H1 (cell line): ENCODE data around the gene PRRT2. TPM values are rescaled to one million over a fixed set of nuclear protein-coding genes. Genes with fewer than 3 reads are reported as not detected.
A peak's percentile ranks its signal among the peaks of the same experiment; 100 is the strongest.

Source experiments
- CTCF ChIA-PET: fragments of 300-600 bp; sonication (Branson Sonifier 250); formaldehyde crosslinking; loops from one replicate; lab custom pipeline; 2021; ENCODE audit not compliant: partially characterized antibody; lab: Charles Lee
- POLR2A ChIA-PET: fragments of 300-600 bp; sonication (Branson Sonifier 250); formaldehyde crosslinking; loops from one replicate; lab custom pipeline; 2021; ENCODE audit warnings: inconsistent platforms; ENCODE audit not compliant: partially characterized antibody; lab: Charles Lee
- DNase-seq, 2 experiments: peaks; one replicate each; pipeline versions ENCODE4 v3.0.0 to v3.0.0-alpha.2; 2010 to 2022; ENCODE audit warnings: low spot score in 2 of 2, low read depth in 1 of 2, mixed read lengths in 1 of 2
- FAIRE-seq: peaks from 2 replicates; lab custom pipeline; 2011; peaks lifted over from hg19 to GRCh38; lab: Jason Lieb, UNC
- H2AFZ ChIP-seq: 2 replicates; pipeline ENCODE4 v1.8.1; 2012; ENCODE audit warnings: low read length, inconsistent platforms
- H2AK5ac ChIP-seq: 2 replicates; pipeline ENCODE4 v1.6.1; 2013; ENCODE audit warnings: low read depth, low read length
- H2BK120ac ChIP-seq: replicated peaks from 2 replicates; pipeline ENCODE3; 2013; ENCODE audit warnings: low read depth, low read length, inconsistent platforms
- H2BK12ac ChIP-seq: 2 replicates; pipeline ENCODE4 v1.6.1; 2013; ENCODE audit warnings: low read depth, low read length
- H2BK15ac ChIP-seq: 2 replicates; pipeline ENCODE4 v1.6.1; 2013; ENCODE audit warnings: low read length
- H2BK20ac ChIP-seq: 2 replicates; pipeline ENCODE4 v1.6.1; 2013; ENCODE audit warnings: low read length
- H2BK5ac ChIP-seq: 2 replicates; pipeline ENCODE4 v1.6.1; 2013; ENCODE audit warnings: low read depth, low read length
- H3K14ac ChIP-seq: 2 replicates; pipeline ENCODE4 v1.6.1; 2013; ENCODE audit warnings: inconsistent platforms; ENCODE audit not compliant: insufficient read length
- H3K18ac ChIP-seq: 2 replicates; pipeline ENCODE4 v1.6.1; 2013; ENCODE audit warnings: low read length; ENCODE audit errors: extremely low read depth
- H3K23ac ChIP-seq: 2 replicates; pipeline ENCODE4 v1.6.1; 2013; ENCODE audit warnings: inconsistent platforms; ENCODE audit not compliant: insufficient read length
- H3K23me2 ChIP-seq: 2 replicates; pipeline ENCODE4 v1.6.1; 2013; ENCODE audit warnings: low read depth, low read length
- H3K27ac ChIP-seq: 2 replicates; pipeline ENCODE4 v1.6.1; 2011; ENCODE audit warnings: low read depth, low read length, inconsistent platforms
- H3K27me3 ChIP-seq, 4 experiments: replicated peaks in 1 of 4; 1 replicate in 1 of 4; 2 replicates in 3 of 4; pipeline versions ENCODE4 v1.6.1 to v1.8.1; 2011 to 2013; ENCODE audit warnings: low read length in 3 of 4, mild to moderate bottlenecking in 3 of 4, inconsistent platforms in 2 of 4, mixed read lengths in 2 of 4, moderate library complexity in 1 of 4; ENCODE audit not compliant: control insufficient read depth in 3 of 4, insufficient read depth in 3 of 4; ENCODE audit errors: extremely low read depth in 1 of 4
- H3K36me3 ChIP-seq, 4 experiments: 2 replicates each; pipeline versions ENCODE4 v1.6.1 to v1.8.1; 2011 to 2013; ENCODE audit warnings: mild to moderate bottlenecking in 4 of 4, low read length in 3 of 4, moderate library complexity in 2 of 4, control low read depth in 1 of 4, inconsistent platforms in 1 of 4; ENCODE audit not compliant: insufficient read depth in 4 of 4, control insufficient read depth in 2 of 4
- H3K4ac ChIP-seq: replicated peaks from 2 replicates; pipeline ENCODE3; 2013; ENCODE audit warnings: low read length, low read depth, mixed read lengths, inconsistent platforms; ENCODE audit not compliant: insufficient read length
- H3K4me1 ChIP-seq, 4 experiments: replicated peaks in 1 of 4; 1 replicate in 1 of 4; 2 replicates in 3 of 4; pipeline versions ENCODE4 v1.6.1 to v1.8.1; 2011 to 2013; ENCODE audit warnings: low read length in 3 of 4, inconsistent platforms in 2 of 4, mixed read lengths in 1 of 4; ENCODE audit not compliant: insufficient read depth in 4 of 4, control insufficient read depth in 3 of 4
- H3K4me2 ChIP-seq, 2 experiments: 2 replicates each; pipeline versions ENCODE4 v1.6.1 to v1.8.1; 2011 to 2013; ENCODE audit warnings: low read depth in 2 of 2, low read length in 2 of 2, control low read depth in 1 of 2, inconsistent platforms in 1 of 2, mild to moderate bottlenecking in 1 of 2; ENCODE audit not compliant: insufficient read depth in 1 of 2
- H3K4me3 ChIP-seq, 4 experiments: fragments of 200-600, 300-600 bp in 1 of 4; sonication (generic), shearing (Covaris generic), sonication (Bioruptor Twin) in 1 of 4; 2 replicates each; pipeline versions ENCODE4 v1.5.1 to v1.8.1; 2011 to 2016; ENCODE audit warnings: low read length in 4 of 4, low read depth in 3 of 4, control low read depth in 2 of 4, inconsistent platforms in 2 of 4, mild to moderate bottlenecking in 2 of 4, mixed read lengths in 1 of 4, moderate library complexity in 1 of 4; ENCODE audit not compliant: insufficient read depth in 2 of 4; ENCODE audit errors: extremely low read depth in 1 of 4
- H3K56ac ChIP-seq: replicated peaks from 2 replicates; pipeline ENCODE3; 2013; ENCODE audit warnings: low read depth, mild to moderate bottlenecking, mixed read lengths, low read length, inconsistent platforms; ENCODE audit not compliant: insufficient read length
- H3K79me1 ChIP-seq: 2 replicates; pipeline ENCODE4 v1.6.1; 2013; ENCODE audit warnings: low read depth, low read length, control low read depth
- H3K79me2 ChIP-seq, 2 experiments: 2 replicates each; pipeline versions ENCODE4 v1.6.1 to v1.8.1; 2012 to 2013; ENCODE audit warnings: low read length in 2 of 2, mild to moderate bottlenecking in 2 of 2, inconsistent platforms in 1 of 2; ENCODE audit not compliant: insufficient read depth in 2 of 2, control insufficient read depth in 1 of 2
- H3K9ac ChIP-seq, 4 experiments: replicated peaks in 1 of 4; 1 replicate in 1 of 4; 2 replicates in 3 of 4; pipeline versions ENCODE4 v1.6.1 to v1.8.1; 2011 to 2013; ENCODE audit warnings: low read depth in 3 of 4, low read length in 3 of 4, control low read depth in 2 of 4, mild to moderate bottlenecking in 2 of 4, moderate library complexity in 2 of 4, inconsistent platforms in 1 of 4; ENCODE audit errors: extremely low read depth in 1 of 4
- H3K9me3 ChIP-seq, 2 experiments: 2 replicates each; pipeline versions ENCODE4 v1.6.1 to v1.8.1; 2012 to 2013; ENCODE audit warnings: mild to moderate bottlenecking in 2 of 2, moderate library complexity in 2 of 2, control low read depth in 1 of 2, inconsistent platforms in 1 of 2, low read depth in 1 of 2, low read length in 1 of 2, mixed read lengths in 1 of 2; ENCODE audit not compliant: insufficient read depth in 2 of 2
- H4K20me1 ChIP-seq, 2 experiments: replicated peaks in 1 of 2; 2 replicates each; pipeline versions ENCODE3 to v1.8.1; 2011 to 2013; ENCODE audit warnings: inconsistent platforms in 2 of 2, low read length in 2 of 2, mild to moderate bottlenecking in 1 of 2; ENCODE audit not compliant: insufficient read depth in 2 of 2, control insufficient read depth in 1 of 2
- H4K5ac ChIP-seq: 2 replicates; pipeline ENCODE4 v1.6.1; 2013; ENCODE audit warnings: low read length, low read depth, mixed read lengths, inconsistent platforms; ENCODE audit not compliant: insufficient read length
- H4K8ac ChIP-seq: 2 replicates; pipeline ENCODE4 v1.8.0; 2013; ENCODE audit warnings: mild to moderate bottlenecking, moderate library complexity, low read length, inconsistent platforms; ENCODE audit not compliant: insufficient read depth; ENCODE audit errors: extremely low read depth
- H4K91ac ChIP-seq: replicated peaks from 2 replicates; pipeline ENCODE3; 2013; ENCODE audit warnings: low read length, mixed read lengths, inconsistent platforms; ENCODE audit not compliant: insufficient read length
- ASH2L ChIP-seq: fragments of 200-600, 300-600 bp; sonication (generic); IDR thresholded peaks from one replicate; pipeline ENCODE4 v1.7.1; 2017; ENCODE audit warnings: low read length
- BACH1 ChIP-seq: IDR thresholded peaks from 2 replicates; pipeline ENCODE4 v1.6.1; 2012; ENCODE audit warnings: low read length, improper control_type of control experiment
- CHD1 ChIP-seq: IDR thresholded peaks from 2 replicates; pipeline ENCODE4 v1.6.1; 2012; ENCODE audit warnings: low read depth, low read length, improper control_type of control experiment
- CHD2 ChIP-seq: IDR thresholded peaks from 2 replicates; pipeline ENCODE4 v1.6.1; 2012; ENCODE audit warnings: low read length, improper control_type of control experiment
- GABPA ChIP-seq: IDR thresholded peaks from 2 replicates; pipeline ENCODE4 v1.6.1; 2011; ENCODE audit warnings: mild to moderate bottlenecking, low read length, moderate library complexity, borderline replicate concordance; ENCODE audit not compliant: insufficient read depth
- PHF8 ChIP-seq: fragments of 200-600 bp; sonication (generic); conservative IDR thresholded peaks from 2 replicates; pipeline ENCODE4 v1.7.1; 2012; ENCODE audit warnings: low read depth, mild to moderate bottlenecking, inconsistent platforms, low read length, moderate library complexity
- POLR2A ChIP-seq, 2 experiments: IDR thresholded peaks; 1 replicate in 1 of 2; 2 replicates in 1 of 2; pipeline ENCODE4 v1.6.1; 2011; ENCODE audit warnings: low read depth in 2 of 2, low read length in 2 of 2, mild to moderate bottlenecking in 2 of 2; ENCODE audit errors: control extremely low read depth in 1 of 2
- RAD21 ChIP-seq, 2 experiments: IDR thresholded peaks in 1 of 2; conservative IDR thresholded peaks in 1 of 2; 2 replicates each; pipeline ENCODE4 v1.6.1; 2011; ENCODE audit warnings: low read depth in 2 of 2, low read length in 2 of 2, improper control_type of control experiment in 1 of 2, inconsistent platforms in 1 of 2, mild to moderate bottlenecking in 1 of 2, moderate library complexity in 1 of 2
- RNF2 ChIP-seq: fragments of 200-900, 300-1000 bp; sonication (generic); IDR thresholded peaks from 2 replicates; pipeline ENCODE4 v1.7.1; 2016; ENCODE audit warnings: borderline replicate concordance, low read depth, mild to moderate bottlenecking, antibody characterized with exemption, low read length; ENCODE audit not compliant: poor library complexity, severe bottlenecking; ENCODE audit errors: missing control alignments
- RXRA ChIP-seq: IDR thresholded peaks from 2 replicates; pipeline ENCODE4 v1.6.1; 2011; ENCODE audit warnings: low read depth, mild to moderate bottlenecking, low read length, moderate library complexity; ENCODE audit not compliant: insufficient read depth
- SRF ChIP-seq: IDR thresholded peaks from 2 replicates; pipeline ENCODE4 v1.6.1; 2011; ENCODE audit warnings: mild to moderate bottlenecking, low read depth, low read length, moderate library complexity
- TAF7 ChIP-seq: optimal IDR thresholded peaks from 2 replicates; pipeline ENCODE3; 2011; ENCODE audit warnings: low read depth, mild to moderate bottlenecking, inconsistent platforms, low read length, moderate library complexity, borderline replicate concordance
- TBP ChIP-seq: IDR thresholded peaks from 2 replicates; pipeline ENCODE4 v1.6.1; 2011; ENCODE audit warnings: low read depth, low read length, improper control_type of control experiment
- WGBS, 2 experiments: shearing (Covaris generic) in 1 of 2; methylation state at CpG; one replicate each; pipeline versions ENCODE4 v1.1.6 to v1.1.7; 2013 to 2015; ENCODE audit warnings: low lambda C conversion rate in 2 of 2, mixed read lengths in 2 of 2, inconsistent platforms in 1 of 2, low coverage in 1 of 2, missing lambda C conversion rate in 1 of 2; ENCODE audit not compliant: insufficient replicate concordance in 2 of 2, insufficient coverage in 1 of 2, insufficient read length in 1 of 2; ENCODE audit errors: extremely low coverage in 1 of 2, missing lambda C conversion rate in 1 of 2; 5-methylcytosine and 5-hydroxymethylcytosine counted together
- polyA plus RNA-seq, 7 experiments: library from polyadenylated mRNA; depleted of rRNA in 3 of 7; stranded (reverse) in 5 of 7; unstranded in 2 of 7; fragments of >200 nt in 5 of 7; fragments of 200-250 nt in 2 of 7; gene quantifications; 1 replicate in 5 of 7; 2 replicates in 1 of 7; 4 replicates in 1 of 7; pipeline versions ENCODE4 v1.2.1 to v1.2.3, GENCODE V29; 2011 to 2013; ENCODE audit warnings: missing spikeins in 2 of 7, mixed read lengths in 2 of 7
- total RNA-seq: library from RNA; stranded (reverse); fragmentation: NEBNext Ultra II Directional; extraction: Animal tissue kit (Norgen Biotek cat#: 25700); gene quantifications from 2 replicates; pipeline ENCODE4 v1.2.1, GENCODE V29; 2021

Gene PRRT2
- total and polyA plus RNA-seq, 2 of the 8 experiments (the other 6 are each of a cell fraction or from before 2014, with no cell fraction given), result 12.8 to 32.6 TPM

GRCh38 chr16:29863669-29863984 is 51.6 kb downstream of the PRRT2 start:
- Histone ChIP-seq H3K23ac (no peak overlapping the region), H3K27me3 (no peaks in the 10 kb centered on the region), H3K4me2 (peak overlapping the region; percentile 64 to 95), H3K14ac (no peak overlapping the region), H2BK5ac (peak overlapping the region; percentile 71), H2BK20ac (peak overlapping the region; percentile 61; the same call in 1 of the 2 replicates), H3K27ac (no peak overlapping the region), H3K36me3 (peaks cover 0 to 9% (median 4%) of the 10 kb centered on the region in 4 experiments; a peak in 5 of 8 replicates), H3K18ac (peak overlapping the region; percentile 93), H2BK12ac (peak overlapping the region; percentile 39; the same call in 1 of the 2 replicates), H2BK120ac (no peak overlapping the region), H4K5ac (peak overlapping the region; percentile 22), H3K4ac (no peak overlapping the region), H2AK5ac (0 out of 2 replicates have a peak overlapping the region, but pooled peaks have one; percentile 53), H3K9ac (peak overlapping the region in 2 of 4 experiments; percentile 25 to 91; a peak in 2 of 7 replicates), H3K56ac (no peak overlapping the region), H3K4me3 (peak overlapping the region; percentile 8 to 89 (median 39); a peak in 6 of 8 replicates), H4K91ac (peak overlapping the region; percentile 15), H3K9me3 (no peaks in the 10 kb centered on the region), H4K8ac (peak overlapping the region; percentile 89; the same call in 1 of the 2 replicates), H3K4me1 (peaks cover 0 to 7% (median 3%) of the 10 kb centered on the region in 4 experiments; a peak in 3 of 7 replicates), H3K23me2 (peaks cover 8% of the 10 kb centered on the region; the same call in 1 of the 2 replicates), H3K79me1 (peaks cover 9% of the 10 kb centered on the region), H4K20me1 (peaks cover 0 to 5% of the 10 kb centered on the region in 2 experiments), H2BK15ac (peak overlapping the region; percentile 99), H3K79me2 (peaks cover 0 to 9% of the 10 kb centered on the region in 2 experiments; a peak in 2 of 4 replicates), H2AFZ (peak overlapping the region; percentile 100)
- WGBS, 2 experiments, result 37% methylated on average over 16 of the region's 16 CpGs; no CpG with 5 or more reads in 1 of the 2 experiments
- ChIA-PET CTCF (interaction anchor here (1.0 to 4.9 kb wide), 8 partner anchors 11 to 74 kb away, joined by 3 to 21 read pairs (median 6); partner anchors contain the start of genes ASPHD1 and SEZ6L2), POLR2A (interaction anchor here (0.6 to 3.7 kb wide), 20 partner anchors 9 to 210 kb away, joined by 3 to 11 read pairs (median 3); partner anchors contain the start of genes ASPHD1, HIRIP3, KCTD13 and KIF22)
- DNase-seq (no peak), FAIRE-seq (no peak)
- TF ChIP-seq BACH1, result no peak
- TF ChIP-seq CHD2, result no peak
- no peak for TF ChIP-seq RNF2
- TF ChIP-seq TAF7, result no peak
- TF ChIP-seq RAD21 (IDR thresholded peaks at IDR 0.05 in 1 of 2, conservative IDR thresholded peaks at IDR 0.05 in 1 of 2; ENCODE audit: low read depth in 2 of 2, low read length in 2 of 2), result peak; percentile 31 to 41; a peak in 3 of 4 replicates
- no peak for TF ChIP-seq SRF
- 0 out of 3 replicates have a peak, but pooled peaks of 1 of the 2 experiments have one; percentile 55 for TF ChIP-seq POLR2A (IDR thresholded peaks at IDR 0.05; ENCODE audit: control extremely low read depth in 1 of 2, low read depth in 2 of 2, low read length in 2 of 2)
- TF ChIP-seq PHF8, result no peak
- no peak for TF ChIP-seq RXRA
- no peak for TF ChIP-seq TBP
- no peak for TF ChIP-seq ASH2L
- no peak for TF ChIP-seq CHD1
- no peak for TF ChIP-seq GABPA
